Endometrial microvascular endothelial cells (primary cell): ENCODE data around the gene FAM217B. TPM values are rescaled to one million over a fixed set of nuclear protein-coding genes. Genes with fewer than 3 reads are reported as not detected.
"Not testable (repeated sequence)": the region's sequence is repeated elsewhere in the genome, so short reads cannot be mapped to it uniquely, and the experiment has no call there.

Experiments
- in situ Hi-C: cut with HindIII; loops from 2 replicates; pipeline ENCODE4 v1.10.0; 2017; ENCODE audit warnings: low sequenced_read_pairs, low pct_unique_long_range_greater_than_20kb; ENCODE audit errors: inconsistent ontology term
- total RNA-seq: library from RNA; depleted of rRNA; stranded (reverse); fragments of >200 nt; gene quantifications from one replicate; pipeline ENCODE4 v1.2.3, GENCODE V29; 2015; ENCODE audit errors: inconsistent ontology term

The FAM217B gene
- total RNA-seq, 1 donor from 2014 or later: 5.1 TPM

DNA sequence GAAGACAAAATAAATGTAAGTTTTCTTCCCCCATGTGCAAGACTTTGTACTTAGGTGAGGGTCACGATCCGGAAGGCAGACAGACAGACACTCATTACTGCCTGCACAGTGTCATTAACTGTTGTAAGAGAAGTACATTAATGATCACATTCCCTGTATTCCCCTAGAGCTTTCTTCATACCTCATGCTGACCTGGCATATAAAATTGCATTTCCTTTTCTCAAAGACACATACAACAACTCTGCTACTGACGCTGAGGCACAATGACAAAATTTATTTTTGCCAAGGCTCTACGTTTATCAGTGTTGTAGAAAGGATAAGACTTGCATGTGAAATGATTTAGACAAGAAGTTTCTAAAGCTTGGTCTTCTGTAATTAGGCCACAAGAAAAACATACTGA is 3.8 kb upstream of the FAM217B start:
- in situ Hi-C loops: no loop called here

DNA sequence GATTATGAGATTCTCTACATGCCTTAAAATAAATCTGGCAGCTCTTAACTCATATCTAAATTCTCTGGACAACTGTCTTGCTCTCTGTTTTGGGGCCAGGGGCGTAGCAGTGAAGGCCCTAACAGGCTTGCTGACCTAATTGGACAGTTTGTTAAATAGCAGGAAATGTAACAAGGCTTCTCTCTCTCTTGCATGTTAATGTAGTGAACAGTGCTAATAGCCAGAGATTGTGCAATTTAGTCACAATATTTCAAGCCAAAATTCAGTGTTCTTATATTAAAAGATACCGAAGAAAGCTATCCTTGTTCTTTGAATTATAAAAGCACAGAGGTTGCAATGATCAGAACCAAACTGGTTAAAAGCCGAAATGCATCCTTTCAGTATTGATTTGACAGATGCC is 3.0 kb upstream of the FAM217B start:
- in situ Hi-C loops: no loop called here

DNA sequence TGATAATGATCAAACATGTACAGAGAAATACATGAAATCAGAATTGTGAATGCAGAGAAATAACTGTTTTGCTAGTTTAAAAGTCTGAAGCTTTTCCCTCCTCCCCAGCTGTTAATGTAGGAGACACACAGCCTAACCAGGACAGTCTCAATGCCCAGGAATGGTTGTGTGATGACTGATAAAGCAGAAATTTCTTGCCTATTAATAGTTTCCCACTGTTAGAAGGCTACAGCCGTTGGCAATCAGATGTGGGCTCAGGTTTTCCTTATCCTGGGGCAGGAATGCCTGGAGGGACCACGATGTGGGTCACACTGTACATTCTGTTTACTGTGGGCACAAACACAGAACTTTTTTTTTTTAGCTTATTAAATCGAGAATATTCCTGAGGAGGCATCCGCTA is 2.0 kb upstream of the FAM217B start:
- in situ Hi-C loops: no loop called here

DNA sequence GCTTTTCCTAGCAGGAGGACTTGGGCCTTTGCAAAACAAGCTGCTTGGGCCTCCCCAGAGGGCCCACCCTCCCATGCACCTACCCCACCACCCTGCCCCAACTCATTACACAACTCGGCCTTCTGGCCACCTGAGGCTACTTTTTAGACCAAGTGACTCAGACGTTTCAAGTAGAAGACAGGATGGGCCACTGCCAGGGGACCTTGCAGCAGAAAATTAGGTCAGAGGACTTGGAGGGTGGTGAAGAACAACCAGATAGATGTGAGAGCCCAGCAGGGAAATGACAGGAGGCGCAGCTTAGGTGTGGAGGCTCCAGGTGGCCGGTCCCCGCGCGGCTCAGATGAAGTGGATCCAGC is 1.5 kb upstream of the FAM217B start:
- in situ Hi-C loops: no loop called here

DNA sequence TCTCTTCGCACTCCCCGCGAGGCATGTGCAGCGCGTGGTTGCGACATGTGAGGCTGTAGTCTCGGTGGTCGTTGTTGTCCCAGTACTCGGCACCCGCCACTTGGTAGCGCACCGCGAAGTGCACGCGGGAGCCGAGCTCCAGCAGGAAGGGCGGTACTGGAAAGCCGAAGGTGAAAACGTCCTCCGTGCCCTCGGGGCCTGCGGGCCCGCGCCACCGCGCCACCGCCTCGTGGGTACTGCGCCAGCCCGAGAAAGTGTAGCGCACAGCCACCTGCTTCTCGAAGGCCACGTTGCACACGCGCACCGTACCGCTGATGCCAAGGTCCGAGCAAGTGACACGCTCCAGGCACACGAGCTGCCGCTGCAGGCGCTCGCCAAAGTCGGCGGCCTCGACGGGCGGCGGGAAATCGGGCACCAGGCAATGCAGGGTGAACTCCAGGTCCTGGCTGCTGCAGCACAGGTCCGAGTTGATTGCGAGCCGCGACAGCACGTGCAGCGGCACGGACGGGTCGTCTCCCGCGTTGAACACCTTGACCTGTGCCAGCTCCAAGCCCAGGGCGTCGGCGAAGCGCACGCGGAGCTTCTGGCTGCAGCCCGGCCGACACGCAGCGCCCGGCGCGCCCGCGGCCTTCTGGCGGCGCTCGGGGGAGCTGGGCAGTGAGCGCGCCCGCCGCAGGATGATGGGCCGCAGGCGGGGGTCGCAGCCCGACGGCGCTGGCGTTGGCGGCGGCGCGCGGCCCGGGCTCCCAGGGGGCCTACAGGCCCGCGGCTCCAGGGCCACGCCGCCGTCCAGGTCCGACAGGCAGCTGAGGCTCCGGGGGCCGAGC is 924 bp upstream of the FAM217B start:
- in situ Hi-C loops: no loop called here

DNA sequence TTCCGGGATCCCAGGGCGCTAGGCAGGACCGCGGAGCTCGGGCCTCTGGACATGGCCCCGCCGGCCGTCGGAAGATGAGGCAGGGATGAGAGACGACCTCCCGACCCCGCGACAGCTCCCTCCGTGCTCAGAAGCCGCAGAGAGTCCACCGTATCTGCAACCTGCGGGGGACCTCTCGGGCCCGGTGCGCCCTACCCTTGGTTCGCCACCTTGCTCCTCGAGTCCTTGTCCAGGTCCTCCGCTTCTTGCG is 385 bp upstream of the FAM217B start:
- in situ Hi-C loops: no loop called here

DNA sequence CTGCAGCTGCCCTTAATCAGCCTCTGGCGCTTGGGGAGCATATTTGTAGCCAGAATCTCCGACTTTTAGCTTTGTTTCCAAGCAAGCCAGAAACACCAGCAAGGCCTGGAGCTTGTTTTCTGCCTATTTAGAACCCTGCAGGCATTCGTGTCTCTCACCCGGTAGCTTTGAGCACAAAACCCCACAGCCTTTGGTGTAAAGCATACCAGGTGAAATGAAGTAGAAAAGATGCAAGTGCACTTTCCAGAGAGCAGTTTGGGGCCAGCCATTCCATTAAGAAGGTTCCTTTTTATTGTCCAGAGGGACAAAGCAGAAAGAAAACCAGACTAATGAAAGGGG is 736 bp downstream of the FAM217B start:
- in situ Hi-C loops: no loop called here

DNA sequence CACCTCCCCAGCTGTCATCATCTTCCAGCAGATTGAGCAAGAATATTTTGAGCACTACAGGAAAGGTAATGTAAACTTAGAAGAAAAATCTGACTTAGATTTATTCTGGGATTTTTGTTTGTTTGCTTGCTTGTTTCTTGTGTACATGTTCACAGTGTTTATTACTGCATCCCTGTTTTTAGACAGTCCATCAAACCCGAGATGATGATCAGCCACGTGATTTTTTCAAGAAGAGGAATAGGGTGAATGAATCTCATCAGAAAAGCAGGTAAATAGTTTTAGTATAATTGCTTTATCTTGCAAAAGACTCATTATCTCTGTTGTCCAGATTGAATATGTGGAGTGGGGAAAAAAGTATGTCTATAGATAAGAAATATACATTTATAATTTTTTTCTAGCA is 2.1 kb downstream of the FAM217B start:
- in situ Hi-C loops: no loop called here

DNA sequence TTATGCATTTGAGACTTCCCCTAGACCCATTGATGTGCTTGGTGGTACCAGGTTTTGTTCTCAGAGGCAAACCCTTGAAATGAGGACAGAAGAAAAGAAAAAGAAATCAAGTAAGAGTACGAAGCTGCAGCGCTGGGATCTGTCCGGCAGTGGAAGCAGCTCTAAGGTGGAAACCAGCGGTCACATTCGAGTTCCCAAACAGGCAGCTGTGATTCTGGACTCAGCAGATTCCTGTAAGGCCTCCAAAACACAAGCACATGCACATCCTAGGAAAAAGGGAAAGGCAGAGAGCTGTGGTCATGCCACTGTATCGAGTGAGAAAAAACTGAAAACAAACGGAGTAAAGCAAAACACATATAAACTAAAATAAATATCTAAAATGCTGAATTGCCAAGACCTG is 4.5 kb downstream of the FAM217B start:
- in situ Hi-C loops: no loop called here

DNA sequence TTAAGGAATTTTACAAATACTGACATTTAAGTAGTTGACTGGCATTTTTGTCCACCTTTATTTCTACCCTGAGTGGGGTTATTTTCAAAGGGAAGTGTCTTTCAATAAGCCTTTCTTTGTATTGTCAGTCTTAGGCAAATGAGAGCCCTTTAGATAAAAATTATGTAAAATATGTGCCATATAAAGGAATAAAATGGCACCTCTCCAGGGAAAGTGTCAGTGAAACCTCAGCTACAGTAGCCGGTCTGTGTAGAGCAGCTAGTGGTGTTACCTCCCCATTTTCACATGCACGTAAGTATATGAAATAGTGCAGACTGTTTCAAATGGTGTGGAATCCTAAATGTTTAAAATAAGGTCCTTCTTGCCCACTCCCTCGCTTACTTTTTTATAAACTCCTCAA is 5.0 kb downstream of the FAM217B start:
- in situ Hi-C loops: no loop called here

DNA sequence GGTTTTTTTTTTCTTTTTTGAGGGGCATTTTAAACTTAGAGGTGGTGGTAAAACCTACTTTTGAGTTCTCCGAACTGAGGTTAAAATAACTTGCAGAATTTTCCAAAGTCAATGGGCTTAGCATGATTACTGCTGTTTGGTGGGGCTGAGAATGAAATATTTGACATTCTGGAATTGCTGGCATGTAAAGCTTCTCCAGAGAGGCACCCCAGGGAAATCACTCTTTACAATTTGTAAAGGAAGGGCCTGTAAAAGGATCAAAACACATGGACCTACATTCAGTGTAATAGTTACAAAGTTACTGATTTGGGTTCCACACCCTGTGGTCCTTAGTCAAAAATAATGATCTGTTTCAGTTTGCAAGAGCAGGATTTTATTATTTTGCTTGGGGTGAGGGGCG is 5.5 kb downstream of the FAM217B start:
- in situ Hi-C loops: no loop called here

DNA sequence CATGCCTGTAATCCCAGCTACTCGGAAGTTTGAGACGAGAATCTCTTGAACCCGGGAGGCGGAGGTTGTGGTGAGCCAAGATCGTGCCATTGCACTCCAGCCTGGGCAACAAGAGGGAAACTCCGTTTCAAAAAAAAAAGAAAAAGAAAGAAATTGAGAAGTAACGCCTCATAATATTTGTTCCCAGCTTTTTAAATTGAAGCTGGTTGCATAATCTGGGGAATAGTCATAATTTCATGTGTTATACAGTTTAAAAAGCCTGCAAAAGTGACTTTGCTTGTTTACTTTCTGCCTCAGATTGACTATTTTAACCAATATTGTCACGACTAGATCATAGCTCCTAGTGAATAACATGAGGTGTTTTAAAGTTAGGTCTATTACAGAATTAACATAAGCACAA is 7.2 kb downstream of the FAM217B start:
- in situ Hi-C loops: no loop called here

DNA sequence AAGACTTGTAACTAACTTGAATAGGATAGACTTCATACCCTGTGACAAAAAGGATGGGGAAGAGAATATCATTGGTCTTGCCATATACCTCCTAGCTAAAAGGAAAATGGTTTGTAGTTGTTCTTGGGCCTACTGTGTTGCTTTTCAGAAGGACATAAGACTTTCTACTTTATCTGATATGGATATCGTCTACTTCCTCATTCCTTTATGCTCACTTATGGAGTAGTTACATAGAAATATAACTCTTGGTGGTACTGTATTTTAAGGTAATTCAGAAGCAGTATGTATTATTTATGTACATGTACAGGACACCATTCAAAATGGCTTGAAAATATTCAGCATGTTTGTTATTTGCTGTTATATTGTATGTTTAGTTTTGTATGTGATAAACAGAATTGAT is 8.0 kb downstream of the FAM217B start:
- in situ Hi-C loops: no loop called here

DNA sequence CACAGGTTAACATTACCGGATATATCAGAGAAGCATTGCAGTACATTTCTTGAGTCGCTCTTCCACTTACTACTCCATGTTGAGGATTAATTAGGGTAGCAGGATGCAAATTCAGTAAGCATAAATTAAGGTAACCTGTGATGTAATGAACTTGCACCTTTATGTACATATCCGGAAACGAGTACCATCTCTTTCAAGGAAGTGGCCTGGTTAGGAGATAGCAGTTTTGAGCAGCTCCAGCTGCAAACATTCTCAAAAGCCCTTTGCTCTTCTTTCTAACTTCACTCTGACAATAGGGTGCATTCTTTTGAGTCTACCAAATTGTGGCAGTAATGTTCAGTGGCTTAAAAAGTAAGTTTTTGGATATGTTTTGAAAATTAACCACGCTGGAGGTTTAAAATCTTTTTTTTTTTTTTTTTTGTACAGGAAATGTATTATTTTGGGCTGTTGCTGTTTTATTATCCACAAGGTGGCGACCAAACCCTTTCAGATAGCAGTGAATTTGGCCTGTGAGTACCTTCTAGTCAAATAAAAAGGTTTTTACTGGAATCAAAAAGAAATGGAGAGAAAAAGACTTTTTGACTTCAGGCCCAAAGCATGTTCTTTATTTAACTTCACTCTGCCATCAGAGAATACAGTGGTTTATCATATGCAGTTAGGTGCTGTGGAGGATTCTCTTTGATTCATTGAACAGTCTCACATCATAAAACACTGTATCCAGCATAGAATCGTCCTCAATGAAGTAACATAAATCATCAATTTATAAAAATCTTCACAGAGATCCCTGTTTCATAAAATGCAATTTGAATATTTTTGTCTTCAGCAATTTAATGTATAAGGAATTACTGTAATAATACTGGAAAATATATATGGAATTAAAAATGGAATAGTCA is 8.9 kb downstream of the FAM217B start:
- in situ Hi-C loops: no loop called here

DNA sequence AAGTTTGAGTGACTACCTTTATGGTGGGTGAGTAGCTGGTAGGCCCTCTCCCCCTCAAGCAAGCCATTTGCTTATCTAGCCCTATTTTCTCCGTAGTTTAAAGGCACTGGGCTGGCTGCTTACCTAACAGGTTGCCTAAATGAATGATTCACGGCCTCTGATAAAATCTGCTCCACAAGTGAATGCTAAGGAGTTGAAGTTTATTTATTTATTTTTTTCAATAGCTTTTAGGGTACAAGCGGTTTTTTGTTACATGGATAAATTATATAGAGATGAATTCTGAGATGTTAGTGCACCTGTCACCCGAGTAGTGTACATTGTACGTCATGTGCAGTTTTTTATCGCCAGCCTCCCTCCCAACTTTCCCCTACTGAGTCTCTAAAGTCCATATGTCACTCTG is 9.7 kb downstream of the FAM217B start:
- in situ Hi-C loops: no loop called here

DNA sequence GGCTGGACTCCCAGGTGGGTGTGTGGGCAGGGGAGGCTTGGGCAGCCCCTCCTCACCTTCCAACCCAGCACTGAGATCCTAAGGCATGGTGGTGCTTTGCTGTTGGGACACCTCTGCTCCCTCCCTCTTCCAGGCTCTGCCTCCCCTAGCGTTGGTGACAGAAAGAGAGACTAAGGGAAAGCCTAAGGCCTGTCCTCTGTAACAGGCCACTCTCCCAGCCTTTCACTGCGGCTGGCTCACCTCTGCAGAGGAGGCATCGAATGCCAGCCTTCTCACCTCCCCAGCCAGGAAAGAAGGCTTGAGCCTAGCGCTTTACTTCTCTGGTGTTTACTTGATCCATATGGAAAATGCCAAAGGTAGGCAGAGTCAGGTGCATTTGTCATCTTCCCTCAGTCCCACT is 14.5 kb downstream of the FAM217B start:
- in situ Hi-C loops: no loop called here

DNA sequence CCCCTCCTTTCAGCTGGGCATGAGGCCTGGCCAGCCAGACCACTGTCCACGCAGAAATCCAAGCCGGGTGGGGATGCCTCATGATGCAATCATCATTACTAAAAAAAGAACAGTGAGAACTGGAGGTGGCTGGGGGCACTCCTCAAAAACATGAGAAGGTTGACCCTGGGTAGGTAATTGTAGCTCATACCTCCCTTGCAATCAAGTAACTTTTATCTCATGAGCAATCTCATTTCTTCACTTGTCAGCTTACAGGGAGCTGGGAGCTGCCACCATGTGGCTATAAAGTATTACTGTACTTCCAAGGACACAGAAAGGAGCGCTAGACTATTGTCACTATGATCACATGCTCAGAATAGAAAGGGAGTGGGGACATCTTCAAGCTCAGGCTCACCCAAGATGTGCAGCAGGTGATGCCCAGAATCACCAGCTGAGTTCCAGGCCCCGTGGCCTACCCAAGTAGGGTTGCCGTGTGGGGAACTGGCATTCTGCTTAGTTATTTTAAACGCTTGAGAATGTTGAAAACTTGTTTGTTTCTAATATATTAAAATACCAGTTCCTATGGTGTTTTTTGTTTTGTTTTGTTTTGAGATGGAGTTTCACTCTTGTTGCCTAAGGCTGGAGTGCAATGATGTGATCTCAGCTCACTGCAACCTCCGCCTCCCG is 15.1 kb downstream of the FAM217B start:
- in situ Hi-C loops: no loop called here

DNA sequence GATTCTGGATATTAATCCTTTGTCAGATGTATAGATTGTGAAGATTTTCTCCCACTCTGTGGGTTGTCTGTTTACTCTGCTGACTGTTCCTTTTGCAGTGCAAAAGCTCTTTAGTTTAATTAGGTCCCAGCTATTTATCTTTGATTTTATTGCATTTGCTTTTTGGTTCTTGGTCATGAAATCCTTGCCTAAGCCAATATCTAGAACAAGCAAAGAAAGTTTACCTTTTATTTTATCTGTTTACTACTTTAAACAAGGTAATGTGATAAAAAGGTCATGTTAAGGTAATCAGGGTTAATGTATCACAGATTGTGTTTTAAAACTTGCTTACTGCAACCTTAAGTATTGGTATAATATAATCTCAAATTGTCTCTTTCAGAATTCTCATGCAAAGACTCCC is 17.4 kb downstream of the FAM217B start:
- in situ Hi-C loops: not testable (repeated sequence)

DNA sequence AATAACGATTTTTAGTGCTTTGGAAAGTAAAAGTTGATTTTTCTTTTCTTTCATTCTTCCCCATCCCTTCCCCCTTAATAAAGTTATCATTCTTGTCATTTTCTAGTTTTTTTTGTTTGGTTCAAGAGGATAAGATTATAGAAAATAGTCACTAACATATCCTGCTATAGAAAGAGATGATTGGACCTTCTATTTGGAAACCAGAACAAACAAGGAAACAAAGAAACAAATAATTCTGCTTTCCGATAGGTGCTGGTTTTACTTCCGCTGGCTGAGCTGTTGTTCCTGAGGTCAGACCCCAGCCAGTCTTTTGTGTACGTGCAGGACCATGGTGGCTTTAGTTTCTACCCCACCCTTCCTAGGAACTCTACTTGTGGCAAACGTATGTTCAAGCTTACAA is 17.9 kb downstream of the FAM217B start, which contains the start of gene CDH26:
CDH26 (plus strand) TSS at position 301 of the 400 bp plus-strand sequence. CDS start 304 bp downstream, outside the sequence.
- in situ Hi-C loops: no loop called here

DNA sequence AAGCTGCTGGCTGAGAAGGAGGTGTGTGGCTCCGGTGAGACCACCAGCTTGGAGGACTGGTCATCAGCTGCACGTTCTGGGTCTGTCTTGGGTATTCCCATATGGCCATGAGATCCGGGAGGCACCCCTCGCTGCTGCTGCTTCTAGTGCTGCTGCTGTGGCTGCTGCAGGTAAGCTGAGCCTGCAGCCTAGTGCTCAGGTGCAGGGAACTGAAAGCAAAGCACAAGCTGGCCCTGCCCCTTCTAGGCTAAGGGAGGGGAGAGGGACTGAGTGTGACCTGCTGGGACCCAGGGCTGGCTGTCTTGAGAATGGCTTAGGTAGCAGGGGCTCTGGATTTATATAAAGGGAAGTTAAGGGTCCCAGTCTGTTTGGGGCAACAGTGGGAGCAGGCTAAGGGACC is 18.4 kb downstream of the FAM217B start:
- in situ Hi-C loops: no loop called here
